ENCODE data around the gene KIAA1217. TPM values are rescaled to one million over a fixed set of nuclear protein-coding genes. Genes with fewer than 3 reads are reported as not detected.

Gene KIAA1217
- polyA plus RNA-seq, 3 donors = not detected

DNA sequence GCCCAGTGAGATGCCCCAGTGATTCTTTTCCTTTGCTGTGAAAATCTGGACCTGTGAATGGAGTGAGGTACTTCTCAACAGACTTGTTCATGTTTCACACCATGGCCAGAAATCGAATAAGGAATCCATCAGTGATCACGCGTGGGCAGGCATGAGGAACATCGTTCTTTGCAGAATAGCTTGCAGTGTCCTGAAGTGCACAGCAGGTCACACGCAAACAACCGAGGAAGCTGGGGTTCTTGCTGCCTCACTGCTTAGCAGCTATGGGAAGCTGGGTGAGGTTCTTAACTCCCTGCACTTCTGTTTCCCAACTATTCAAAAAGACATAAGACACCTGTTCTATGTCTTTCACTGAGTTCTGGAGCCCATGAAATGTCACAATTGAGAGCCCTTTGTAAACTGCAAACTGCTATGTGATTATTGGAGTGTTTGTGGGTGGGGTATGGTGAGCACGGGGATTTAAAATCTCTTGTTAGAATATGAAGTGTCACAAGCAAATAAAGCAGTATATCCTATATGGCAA lies 253.4 kb downstream of the KIAA1217 start:
- no CpG with 5 or more reads among the region's 7 CpGs for WGBS (ENCODE audit: insufficient coverage)
- no peaks in the 10 kb centered on the region for H4K20me1 ChIP-seq (ENCODE audit: insufficient read depth, low read length)
- H3K4me1 ChIP-seq (ENCODE audit: control insufficient read depth in 1 of 2, insufficient read depth in 2 of 2, low read length in 2 of 2) = no peaks in the 10 kb centered on the region
- no peak overlapping the region for H3K4me3 ChIP-seq (replicated peaks in 1 of 3; ENCODE audit: low read depth in 2 of 3, low read length in 3 of 3)
- H3K27ac Mint-ChIP-seq = no peak overlapping the region
- H3K79me2 ChIP-seq (ENCODE audit: insufficient read depth, low read length) = no peaks in the 10 kb centered on the region
- no peak for DNase-seq
- peaks cover 0 to 2% (median 0%) of the 10 kb centered on the region in 3 donors for H3K27me3 Mint-ChIP-seq (ENCODE audit: low read depth in 3 of 3)
- peaks cover 0 to 12% (median 3%) of the 10 kb centered on the region in 7 donors for H3K9me3 Mint-ChIP-seq
- H2AFZ ChIP-seq (ENCODE audit: insufficient read depth, low read depth, low read length, poor library complexity, severe bottlenecking) = no peak overlapping the region
- no peaks in the 10 kb centered on the region for H3K4me1 Mint-ChIP-seq
- peaks cover 0 to 3% of the 10 kb centered on the region in 2 donors for H3K9me3 ChIP-seq (replicated peaks in 1 of 2; ENCODE audit: control insufficient read depth in 1 of 2, insufficient read depth in 1 of 2, low read length in 2 of 2)
- TF ChIP-seq, protein P1, sequence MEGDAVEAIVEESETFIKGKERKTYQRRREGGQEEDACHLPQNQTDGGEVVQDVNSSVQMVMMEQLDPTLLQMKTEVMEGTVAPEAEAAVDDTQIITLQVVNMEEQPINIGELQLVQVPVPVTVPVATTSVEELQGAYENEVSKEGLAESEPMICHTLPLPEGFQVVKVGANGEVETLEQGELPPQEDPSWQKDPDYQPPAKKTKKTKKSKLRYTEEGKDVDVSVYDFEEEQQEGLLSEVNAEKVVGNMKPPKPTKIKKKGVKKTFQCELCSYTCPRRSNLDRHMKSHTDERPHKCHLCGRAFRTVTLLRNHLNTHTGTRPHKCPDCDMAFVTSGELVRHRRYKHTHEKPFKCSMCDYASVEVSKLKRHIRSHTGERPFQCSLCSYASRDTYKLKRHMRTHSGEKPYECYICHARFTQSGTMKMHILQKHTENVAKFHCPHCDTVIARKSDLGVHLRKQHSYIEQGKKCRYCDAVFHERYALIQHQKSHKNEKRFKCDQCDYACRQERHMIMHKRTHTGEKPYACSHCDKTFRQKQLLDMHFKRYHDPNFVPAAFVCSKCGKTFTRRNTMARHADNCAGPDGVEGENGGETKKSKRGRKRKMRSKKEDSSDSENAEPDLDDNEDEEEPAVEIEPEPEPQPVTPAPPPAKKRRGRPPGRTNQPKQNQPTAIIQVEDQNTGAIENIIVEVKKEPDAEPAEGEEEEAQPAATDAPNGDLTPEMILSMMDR (IDR thresholded peaks at IDR 0.05) = no peak
- H3K36me3 ChIP-seq (replicated peaks in 1 of 2; ENCODE audit: control insufficient read depth in 1 of 2, insufficient read depth in 2 of 2, low read length in 2 of 2) = no peaks in the 10 kb centered on the region
- H3K9ac ChIP-seq (ENCODE audit: insufficient read depth, low read length, poor library complexity, severe bottlenecking) = no peak overlapping the region
- H3K27ac ChIP-seq (ENCODE audit: low read depth in 1 of 2, low read length in 2 of 2) = no peak overlapping the region
- no peaks in the 10 kb centered on the region for H3K27me3 ChIP-seq (ENCODE audit: control insufficient read depth in 2 of 2, insufficient read depth in 2 of 2, low read length in 2 of 2)
- intact Hi-C loops (cut with micrococcal nuclease) = no loop called here
- no peak overlapping the region for H3K4me3 Mint-ChIP-seq
- H3K4me2 ChIP-seq (replicated peaks; ENCODE audit: extremely low read depth, low read length, poor library complexity, severe bottlenecking) = no peak overlapping the region
- no peaks in the 10 kb centered on the region for H3K36me3 Mint-ChIP-seq

DNA sequence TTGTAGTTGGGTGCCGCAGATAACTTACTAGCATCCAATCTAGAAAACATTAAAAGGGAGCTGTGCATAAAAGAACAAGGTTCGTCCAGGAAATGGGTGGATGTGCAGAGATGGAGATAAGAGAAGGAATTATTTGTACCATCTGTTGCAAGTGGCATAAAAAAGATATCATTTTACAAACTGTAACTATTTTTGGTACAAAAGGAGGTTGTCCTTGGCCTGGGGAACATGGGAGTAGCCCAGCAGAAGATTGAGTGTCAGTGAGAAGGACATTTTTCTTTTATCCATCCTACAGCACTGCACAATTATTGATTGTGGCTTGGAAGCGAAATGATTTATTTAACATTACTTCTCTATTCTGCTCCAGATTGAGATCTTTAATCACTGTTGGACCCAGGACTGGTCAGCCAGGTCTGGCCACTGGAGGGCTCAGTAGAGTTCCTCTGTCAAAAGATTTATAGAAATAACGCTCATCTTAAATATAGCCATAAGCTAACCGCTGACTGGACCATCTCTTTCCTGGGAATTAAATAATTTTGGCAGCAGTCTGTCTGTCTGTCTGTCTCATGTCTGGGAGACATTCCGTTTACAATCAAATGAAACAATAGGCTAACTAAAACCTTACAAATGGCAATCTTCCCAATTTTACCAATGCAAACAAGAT lies 254.1 kb downstream of the KIAA1217 start:
- Histone ChIP-seq H2AFZ (ENCODE audit: insufficient read depth, low read depth, low read length, poor library complexity, severe bottlenecking) (no peak overlapping the region), H3K79me2 (ENCODE audit: insufficient read depth, low read length) (no peaks in the 10 kb centered on the region), H3K36me3 (replicated peaks in 1 of 2; ENCODE audit: control insufficient read depth in 1 of 2, insufficient read depth in 2 of 2, low read length in 2 of 2) (no peaks in the 10 kb centered on the region), H3K27me3 (ENCODE audit: control insufficient read depth in 2 of 2, insufficient read depth in 2 of 2, low read length in 2 of 2) (no peaks in the 10 kb centered on the region), H3K9ac (ENCODE audit: insufficient read depth, low read length, poor library complexity, severe bottlenecking) (no peak overlapping the region), H3K4me2 (replicated peaks; ENCODE audit: extremely low read depth, low read length, poor library complexity, severe bottlenecking) (no peak overlapping the region), H3K27ac (ENCODE audit: low read depth in 1 of 2, low read length in 2 of 2) (no peak overlapping the region), H3K4me3 (replicated peaks in 1 of 3; ENCODE audit: low read depth in 2 of 3, low read length in 3 of 3) (no peak overlapping the region), H3K4me1 (ENCODE audit: control insufficient read depth in 1 of 2, insufficient read depth in 2 of 2, low read length in 2 of 2) (no peaks in the 10 kb centered on the region), H3K9me3 (replicated peaks in 1 of 2; ENCODE audit: control insufficient read depth in 1 of 2, insufficient read depth in 1 of 2, low read length in 2 of 2) (peaks cover 0 to 3% of the 10 kb centered on the region in 2 donors), H4K20me1 (ENCODE audit: insufficient read depth, low read length) (no peaks in the 10 kb centered on the region)
- Mint-ChIP-seq H3K36me3 (no peaks in the 10 kb centered on the region), H3K4me3 (no peak overlapping the region), H3K27ac (no peak overlapping the region), H3K9me3 (peaks cover 0 to 12% (median 2%) of the 10 kb centered on the region in 7 donors), H3K27me3 (ENCODE audit: low read depth in 3 of 3) (peaks cover 0 to 2% (median 0%) of the 10 kb centered on the region in 3 donors), H3K4me1 (no peaks in the 10 kb centered on the region)
- DNase-seq = no peak
- intact Hi-C loops (cut with micrococcal nuclease) = no loop called here
- 100% methylated on average over 1 of the region's 6 CpGs for WGBS (ENCODE audit: insufficient coverage)
- TF ChIP-seq, protein P1 (IDR thresholded peaks at IDR 0.05) = no peak
